HepG2 (cell line): Measurements from ENCODE around the gene TASP1. TPM values are rescaled to one million over a fixed set of nuclear protein-coding genes. Genes with fewer than 3 reads are reported as not detected.

Source experiments
- CEBPG ChIP-seq: IDR thresholded peaks from 2 replicates; pipeline ENCODE4 v1.6.1; 2016
- DMAP1 ChIP-seq: IDR thresholded peaks from 2 replicates; pipeline ENCODE4 v1.6.1; 2016
- ESRRA ChIP-seq: sonication (generic); formaldehyde crosslinking; IDR thresholded peaks from 2 replicates; pipeline ENCODE4 v1.5.1; 2020; ENCODE audit warnings: mild to moderate bottlenecking, low read depth, missing genetic modification reagents
- FOXK1 ChIP-seq: sonication (generic); formaldehyde crosslinking; IDR thresholded peaks from 2 replicates; pipeline ENCODE4 v1.4.0; 2020; ENCODE audit warnings: low read depth, missing genetic modification reagents, borderline replicate concordance
- NAIF1 ChIP-seq: sonication (generic); formaldehyde crosslinking; IDR thresholded peaks from 2 replicates; pipeline ENCODE4 v1.5.0; 2020; ENCODE audit warnings: mild to moderate bottlenecking, missing genetic modification reagents, borderline replicate concordance
- NFE2L2 ChIP-seq: fragments of 150-350 bp; IDR thresholded peaks from 2 replicates; pipeline ENCODE4 v1.6.1; 2014; ENCODE audit warnings: low read length
- NR3C1 ChIP-seq: sonication (generic); formaldehyde crosslinking; IDR thresholded peaks from 2 replicates; pipeline ENCODE4 v1.4.0; 2020; ENCODE audit warnings: missing genetic modification reagents
- SRSF9 ChIP-seq: fragments of 200-400 bp; formaldehyde crosslinking; IDR thresholded peaks from 2 replicates; pipeline ENCODE4 v1.6.1; 2018; ENCODE audit warnings: borderline replicate concordance, mild to moderate bottlenecking, low read depth, low read length; ENCODE audit not compliant: insufficient read depth, poor library complexity, severe bottlenecking
- ZBTB25 ChIP-seq: IDR thresholded peaks from 2 replicates; pipeline ENCODE4 v1.6.1; 2018; ENCODE audit warnings: missing genetic modification reagents
- ZBTB42 ChIP-seq: sonication (generic); formaldehyde crosslinking; IDR thresholded peaks from 2 replicates; pipeline ENCODE4 v1.5.0; 2020; ENCODE audit warnings: mild to moderate bottlenecking, missing genetic modification reagents
- ZBTB7B ChIP-seq: sonication (generic); formaldehyde crosslinking; IDR thresholded peaks from 2 replicates; pipeline ENCODE4 v1.4.0; 2020; ENCODE audit warnings: missing genetic modification reagents
- ZNF230 ChIP-seq: sonication (generic); formaldehyde crosslinking; IDR thresholded peaks from 2 replicates; pipeline ENCODE4 v1.4.0; 2020; ENCODE audit warnings: mild to moderate bottlenecking, missing genetic modification reagents
- ZNF331 ChIP-seq: sonication (generic); formaldehyde crosslinking; IDR thresholded peaks from 2 replicates; pipeline ENCODE4 v1.4.0; 2020; ENCODE audit warnings: missing genetic modification reagents
- ZNF660 ChIP-seq: sonication (generic); formaldehyde crosslinking; IDR thresholded peaks from 2 replicates; pipeline ENCODE4 v1.5.1; 2020; ENCODE audit warnings: mild to moderate bottlenecking, low read depth, missing genetic modification reagents, borderline replicate concordance
- ZSCAN22 ChIP-seq: sonication (generic); formaldehyde crosslinking; IDR thresholded peaks from 2 replicates; pipeline ENCODE4 v1.4.0; 2020; ENCODE audit warnings: mild to moderate bottlenecking, missing genetic modification reagents
- polyA plus RNA-seq, 8 experiments: library from polyadenylated mRNA; depleted of rRNA in 3 of 8; stranded (reverse) in 7 of 8; unstranded in 1 of 8; fragments of >200 nt; fragmentation: Illumina TruSeq in 4 of 8; extraction: Trizol in 4 of 8; gene quantifications; 2 replicates each; pipeline versions ENCODE4 v1.2.1 to v1.2.3, GENCODE V29; 2011 to 2016; ENCODE audit warnings: low read depth in 4 of 8, missing spikeins in 1 of 8, mixed read lengths in 1 of 8; ENCODE audit not compliant: insufficient read depth in 1 of 8
- total RNA-seq, 5 experiments: library from RNA; depleted of rRNA; stranded (reverse); fragments of >200 nt; fragmentation: Illumina TruSeq; extraction: Trizol; gene quantifications; 2 replicates each; pipeline ENCODE4 v1.2.3, GENCODE V29; 2016; ENCODE audit warnings: low read depth in 1 of 5
- TF ChIP-seq, protein P1 (sequence below): sonication (generic); formaldehyde crosslinking; IDR thresholded peaks from 2 replicates; pipeline ENCODE4 v1.4.0; 2020; ENCODE audit warnings: mild to moderate bottlenecking, missing genetic modification reagents, borderline replicate concordance
- TF ChIP-seq, protein P2 (sequence below): IDR thresholded peaks from 2 replicates; pipeline ENCODE4 v1.6.1; 2016; ENCODE audit warnings: low read depth, borderline replicate concordance
- TF ChIP-seq, protein P3 (sequence below): sonication (generic); formaldehyde crosslinking; IDR thresholded peaks from 2 replicates; pipeline ENCODE4 v1.4.0; 2020; ENCODE audit warnings: missing genetic modification reagents
- TF ChIP-seq, protein P4 (sequence below): sonication (generic); formaldehyde crosslinking; IDR thresholded peaks from 2 replicates; pipeline ENCODE4 v1.4.0; 2020; ENCODE audit warnings: low read depth, mild to moderate bottlenecking, missing genetic modification reagents

The TASP1 gene
- total and polyA plus RNA-seq, 2 of the 13 experiments (the other 11 are each of a cell fraction or from before 2014, with no cell fraction given): 10.0 to 25.2 TPM

- TF ChIP-seq ZBTB7B (CRISPR knock-in tag): peak; percentile 47; the same call in 1 of the 2 replicates
- TF ChIP-seq FOXK1 (CRISPR knock-in tag): peak; percentile 90; the same call in 1 of the 2 replicates
- TF ChIP-seq NFE2L2: no peak
- no peak for TF ChIP-seq CEBPG (CRISPR knock-in tag)
- 0 out of 2 replicates have a peak, but pooled peaks have one; percentile 48 for TF ChIP-seq ZSCAN22 (CRISPR knock-in tag)
- peak; percentile 12; the same call in 1 of the 2 replicates for TF ChIP-seq ZNF331 (CRISPR knock-in tag)
- 0 out of 2 replicates have a peak, but pooled peaks have one; percentile 56 for TF ChIP-seq ZBTB42 (CRISPR knock-in tag)
- TF ChIP-seq ESRRA (CRISPR knock-in tag): peak; percentile 71; the same call in 1 of the 2 replicates
- peak; percentile 77 for TF ChIP-seq DMAP1
- 0 out of 2 replicates have a peak, but pooled peaks have one; percentile 78 for TF ChIP-seq ZNF660 (CRISPR knock-in tag)
- TF ChIP-seq, protein P1, sequence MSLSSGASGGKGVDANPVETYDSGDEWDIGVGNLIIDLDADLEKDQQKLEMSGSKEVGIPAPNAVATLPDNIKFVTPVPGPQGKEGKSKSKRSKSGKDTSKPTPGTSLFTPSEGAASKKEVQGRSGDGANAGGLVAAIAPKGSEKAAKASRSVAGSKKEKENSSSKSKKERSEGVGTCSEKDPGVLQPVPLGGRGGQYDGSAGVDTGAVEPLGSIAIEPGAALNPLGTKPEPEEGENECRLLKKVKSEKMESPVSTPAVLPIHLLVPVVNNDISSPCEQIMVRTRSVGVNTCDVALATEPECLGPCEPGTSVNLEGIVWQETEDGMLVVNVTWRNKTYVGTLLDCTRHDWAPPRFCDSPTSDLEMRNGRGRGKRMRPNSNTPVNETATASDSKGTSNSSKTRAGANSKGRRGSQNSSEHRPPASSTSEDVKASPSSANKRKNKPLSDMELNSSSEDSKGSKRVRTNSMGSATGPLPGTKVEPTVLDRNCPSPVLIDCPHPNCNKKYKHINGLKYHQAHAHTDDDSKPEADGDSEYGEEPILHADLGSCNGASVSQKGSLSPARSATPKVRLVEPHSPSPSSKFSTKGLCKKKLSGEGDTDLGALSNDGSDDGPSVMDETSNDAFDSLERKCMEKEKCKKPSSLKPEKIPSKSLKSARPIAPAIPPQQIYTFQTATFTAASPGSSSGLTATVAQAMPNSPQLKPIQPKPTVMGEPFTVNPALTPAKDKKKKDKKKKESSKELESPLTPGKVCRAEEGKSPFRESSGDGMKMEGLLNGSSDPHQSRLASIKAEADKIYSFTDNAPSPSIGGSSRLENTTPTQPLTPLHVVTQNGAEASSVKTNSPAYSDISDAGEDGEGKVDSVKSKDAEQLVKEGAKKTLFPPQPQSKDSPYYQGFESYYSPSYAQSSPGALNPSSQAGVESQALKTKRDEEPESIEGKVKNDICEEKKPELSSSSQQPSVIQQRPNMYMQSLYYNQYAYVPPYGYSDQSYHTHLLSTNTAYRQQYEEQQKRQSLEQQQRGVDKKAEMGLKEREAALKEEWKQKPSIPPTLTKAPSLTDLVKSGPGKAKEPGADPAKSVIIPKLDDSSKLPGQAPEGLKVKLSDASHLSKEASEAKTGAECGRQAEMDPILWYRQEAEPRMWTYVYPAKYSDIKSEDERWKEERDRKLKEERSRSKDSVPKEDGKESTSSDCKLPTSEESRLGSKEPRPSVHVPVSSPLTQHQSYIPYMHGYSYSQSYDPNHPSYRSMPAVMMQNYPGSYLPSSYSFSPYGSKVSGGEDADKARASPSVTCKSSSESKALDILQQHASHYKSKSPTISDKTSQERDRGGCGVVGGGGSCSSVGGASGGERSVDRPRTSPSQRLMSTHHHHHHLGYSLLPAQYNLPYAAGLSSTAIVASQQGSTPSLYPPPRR: 0 out of 2 replicates have a peak, but pooled peaks have one; percentile 31
- TF ChIP-seq ZNF230 (CRISPR knock-in tag): peak; percentile 87; the same call in 1 of the 2 replicates
- no peak for TF ChIP-seq NR3C1 (CRISPR knock-in tag)
- no peak for TF ChIP-seq SRSF9
- TF ChIP-seq NAIF1: no peak
- TF ChIP-seq, protein P2, sequence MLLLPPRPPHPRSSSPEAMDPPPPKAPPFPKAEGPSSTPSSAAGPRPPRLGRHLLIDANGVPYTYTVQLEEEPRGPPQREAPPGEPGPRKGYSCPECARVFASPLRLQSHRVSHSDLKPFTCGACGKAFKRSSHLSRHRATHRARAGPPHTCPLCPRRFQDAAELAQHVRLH (CRISPR knock-in tag): 0 out of 2 replicates have a peak, but pooled peaks have one; percentile 11
- TF ChIP-seq ZBTB25: no peak; the same call in 1 of the 2 replicates
- TF ChIP-seq, protein P3, sequence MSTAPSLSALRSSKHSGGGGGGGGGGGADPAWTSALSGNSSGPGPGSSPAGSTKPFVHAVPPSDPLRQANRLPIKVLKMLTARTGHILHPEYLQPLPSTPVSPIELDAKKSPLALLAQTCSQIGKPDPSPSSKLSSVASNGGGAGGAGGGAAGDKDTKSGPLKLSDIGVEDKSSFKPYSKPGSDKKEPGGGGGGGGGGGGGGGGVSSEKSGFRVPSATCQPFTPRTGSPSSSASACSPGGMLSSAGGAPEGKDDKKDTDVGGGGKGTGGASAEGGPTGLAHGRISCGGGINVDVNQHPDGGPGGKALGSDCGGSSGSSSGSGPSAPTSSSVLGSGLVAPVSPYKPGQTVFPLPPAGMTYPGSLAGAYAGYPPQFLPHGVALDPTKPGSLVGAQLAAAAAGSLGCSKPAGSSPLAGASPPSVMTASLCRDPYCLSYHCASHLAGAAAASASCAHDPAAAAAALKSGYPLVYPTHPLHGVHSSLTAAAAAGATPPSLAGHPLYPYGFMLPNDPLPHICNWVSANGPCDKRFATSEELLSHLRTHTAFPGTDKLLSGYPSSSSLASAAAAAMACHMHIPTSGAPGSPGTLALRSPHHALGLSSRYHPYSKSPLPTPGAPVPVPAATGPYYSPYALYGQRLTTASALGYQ (CRISPR knock-in tag): no peak
- TF ChIP-seq, protein P4, sequence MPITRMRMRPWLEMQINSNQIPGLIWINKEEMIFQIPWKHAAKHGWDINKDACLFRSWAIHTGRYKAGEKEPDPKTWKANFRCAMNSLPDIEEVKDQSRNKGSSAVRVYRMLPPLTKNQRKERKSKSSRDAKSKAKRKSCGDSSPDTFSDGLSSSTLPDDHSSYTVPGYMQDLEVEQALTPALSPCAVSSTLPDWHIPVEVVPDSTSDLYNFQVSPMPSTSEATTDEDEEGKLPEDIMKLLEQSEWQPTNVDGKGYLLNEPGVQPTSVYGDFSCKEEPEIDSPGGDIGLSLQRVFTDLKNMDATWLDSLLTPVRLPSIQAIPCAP: 0 out of 2 replicates have a peak, but pooled peaks have one; percentile 81
These were observed at the start of gene TASP1 (continued) for GRCh38 chr20:13638496-13639149.
